Lung (tissue), 12 donors: ENCODE measurements around the gene DYRK1A. TPM values are rescaled to one million over a fixed set of nuclear protein-coding genes. Genes with fewer than 3 reads are reported as not detected.

Experiments used
- ATAC-seq: fragments of 200-7000 bp; cut with Tn5 transposase; one replicate; pipeline ENCODE4 v1.9.1; 2020; ENCODE audit warnings: moderate number of reproducible peaks; ENCODE audit not compliant: insufficient read depth, low FRiP score
- DNase-seq, 3 donors: peaks; one replicate each; pipeline ENCODE4 v3.0.0-alpha.2; 2013 to 2017
- H3K27ac ChIP-seq, 2 donors: one replicate each; pipeline ENCODE4 v1.5.1; 2013; ENCODE audit warnings: mild to moderate bottlenecking in 2 of 2, moderate library complexity in 2 of 2, control low read depth in 1 of 2, inconsistent platforms in 1 of 2, low read depth in 1 of 2, low read length in 1 of 2
- H3K27me3 ChIP-seq, 3 donors: one replicate each; pipeline ENCODE4 v1.5.1; 2013; ENCODE audit warnings: low read length in 2 of 3; ENCODE audit not compliant: control insufficient read depth in 3 of 3, insufficient read depth in 3 of 3
- H3K36me3 ChIP-seq, 4 donors: one replicate each; pipeline ENCODE4 v1.5.1; 2013; ENCODE audit warnings: low read length in 4 of 4, mild to moderate bottlenecking in 1 of 4, moderate library complexity in 1 of 4; ENCODE audit not compliant: control insufficient read depth in 4 of 4, insufficient read depth in 4 of 4
- H3K4me1 ChIP-seq, 5 donors: one replicate each; pipeline ENCODE4 v1.5.1; 2013; ENCODE audit warnings: low read length in 5 of 5, mild to moderate bottlenecking in 2 of 5, moderate library complexity in 1 of 5; ENCODE audit not compliant: control insufficient read depth in 5 of 5, insufficient read depth in 5 of 5
- H3K4me3 ChIP-seq: one replicate; pipeline ENCODE4 v1.5.1; 2013; ENCODE audit warnings: mild to moderate bottlenecking, control low read depth, moderate library complexity
- H3K9ac ChIP-seq, 2 donors: one replicate each; pipeline ENCODE4 v1.5.1; 2013; ENCODE audit warnings: low read length in 2 of 2, control low read depth in 1 of 2; ENCODE audit not compliant: insufficient read depth in 1 of 2
- H3K9me3 ChIP-seq, 4 donors: one replicate each; pipeline ENCODE4 v1.5.1; 2013; ENCODE audit warnings: low read length in 3 of 4, mild to moderate bottlenecking in 1 of 4, moderate library complexity in 1 of 4; ENCODE audit not compliant: control insufficient read depth in 4 of 4, insufficient read depth in 3 of 4
- WGBS, 2 donors: extraction: QIAGEN DNeasy Blood & Tissue Kit; methylation state at CpG; one replicate each; pipeline ENCODE4 v1.1.7; 2013; 5-methylcytosine and 5-hydroxymethylcytosine counted together
- polyA plus RNA-seq, 2 donors: library from polyadenylated mRNA; stranded (reverse); fragments of 200-250 nt; gene quantifications; one replicate each; pipeline ENCODE4 v1.2.1, GENCODE V29; 2013
- total RNA-seq, 2 donors: library from RNA; depleted of rRNA in 1 of 2; stranded (reverse); fragments of >200 nt in 1 of 2; gene quantifications; one replicate each; pipeline ENCODE4 v1.2.1, GENCODE V29; 2014 to 2021
- TF ChIP-seq, protein P1 (sequence below): IDR thresholded peaks from 2 replicates; pipeline ENCODE4 v1.5.1; 2012; ENCODE audit warnings: mild to moderate bottlenecking; ENCODE audit errors: control extremely low read depth, extremely low read depth
- donor health status: control.
- donor health status: control.
- donor health status: Bipolar disorder and iron deficiency.
- donor health status: healthy.
- donor health status: DM: yes; HTN: yes; CAD: no.

Gene DYRK1A
- total and polyA plus RNA-seq, 4 donors = 22.1 to 149 (median 43.3) TPM

DNA sequence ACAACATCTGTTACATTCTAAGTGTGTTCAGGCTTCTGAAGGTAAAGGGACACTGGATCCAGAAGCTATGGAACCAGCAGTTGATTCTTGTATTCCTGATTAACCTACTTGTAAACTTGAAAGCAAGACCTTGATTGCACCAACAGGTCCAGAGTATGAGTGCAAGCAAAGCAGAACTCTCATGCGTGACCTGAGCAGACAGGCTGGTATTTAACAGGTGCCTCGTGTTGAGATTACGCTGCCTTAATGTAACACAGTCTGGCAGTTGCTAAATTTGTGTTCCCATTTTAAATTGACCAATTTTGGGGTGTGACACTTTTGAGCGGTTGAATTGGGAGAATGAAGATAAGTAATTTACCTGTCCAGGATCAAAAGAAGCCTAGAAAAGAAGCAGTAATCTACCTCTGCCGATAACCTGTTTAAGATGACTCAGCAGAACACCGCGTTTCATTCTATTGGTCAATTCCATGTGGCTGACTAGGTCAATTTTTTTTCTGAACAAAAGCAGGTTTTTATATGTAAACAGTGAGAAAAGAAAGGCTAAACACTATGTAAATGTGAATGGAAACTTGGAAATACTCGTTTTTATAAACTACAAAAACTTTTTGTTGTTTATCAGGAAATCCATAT, 147.6 kb downstream of the DYRK1A start:
- Histone ChIP-seq H3K4me3 (no peak overlapping the region), H3K9me3 (no peaks in the 10 kb centered on the region), H3K27me3 (no peaks in the 10 kb centered on the region), H3K4me1 (peaks cover 0 to 4% (median 0%) of the 10 kb centered on the region in 5 donors), H3K9ac (no peak overlapping the region), H3K36me3 (peaks cover 17 to 38% (median 24%) of the 10 kb centered on the region in 4 donors), H3K27ac (no peak overlapping the region)
- ATAC-seq (no peak), DNase-seq (no peak)
- 63 to 81% methylated on average over 8 of the region's 8 CpGs for WGBS, 2 donors
- TF ChIP-seq, protein P1, sequence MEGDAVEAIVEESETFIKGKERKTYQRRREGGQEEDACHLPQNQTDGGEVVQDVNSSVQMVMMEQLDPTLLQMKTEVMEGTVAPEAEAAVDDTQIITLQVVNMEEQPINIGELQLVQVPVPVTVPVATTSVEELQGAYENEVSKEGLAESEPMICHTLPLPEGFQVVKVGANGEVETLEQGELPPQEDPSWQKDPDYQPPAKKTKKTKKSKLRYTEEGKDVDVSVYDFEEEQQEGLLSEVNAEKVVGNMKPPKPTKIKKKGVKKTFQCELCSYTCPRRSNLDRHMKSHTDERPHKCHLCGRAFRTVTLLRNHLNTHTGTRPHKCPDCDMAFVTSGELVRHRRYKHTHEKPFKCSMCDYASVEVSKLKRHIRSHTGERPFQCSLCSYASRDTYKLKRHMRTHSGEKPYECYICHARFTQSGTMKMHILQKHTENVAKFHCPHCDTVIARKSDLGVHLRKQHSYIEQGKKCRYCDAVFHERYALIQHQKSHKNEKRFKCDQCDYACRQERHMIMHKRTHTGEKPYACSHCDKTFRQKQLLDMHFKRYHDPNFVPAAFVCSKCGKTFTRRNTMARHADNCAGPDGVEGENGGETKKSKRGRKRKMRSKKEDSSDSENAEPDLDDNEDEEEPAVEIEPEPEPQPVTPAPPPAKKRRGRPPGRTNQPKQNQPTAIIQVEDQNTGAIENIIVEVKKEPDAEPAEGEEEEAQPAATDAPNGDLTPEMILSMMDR = no peak

DNA sequence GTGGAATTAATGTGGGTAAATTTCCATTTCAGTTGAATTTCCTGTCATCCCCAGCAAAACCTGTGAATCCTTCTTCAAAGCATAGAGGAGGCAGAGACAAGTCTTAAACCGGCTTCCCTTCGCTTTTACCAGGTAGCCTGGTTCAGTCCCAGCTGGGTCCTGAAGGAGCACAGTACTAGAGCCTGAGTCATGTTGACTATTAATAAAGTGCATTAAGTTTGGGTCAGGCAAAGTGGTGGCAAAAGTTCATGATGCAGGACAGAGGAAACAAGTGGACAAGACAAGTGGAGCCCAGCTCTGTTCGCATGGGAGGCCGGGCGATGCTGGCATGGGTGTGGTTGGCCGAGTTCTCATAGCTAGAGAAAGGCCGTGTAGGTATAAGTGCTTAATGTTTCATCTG, 150.4 kb downstream of the DYRK1A start:
- WGBS, 2 donors = 97 to 98% methylated on average over 7 of the region's 7 CpGs
- H3K4me1 ChIP-seq = peaks cover 0 to 3% (median 0%) of the 10 kb centered on the region in 5 donors
- no peak for DNase-seq
- H3K4me3 ChIP-seq = no peak overlapping the region
- no peak for ATAC-seq
- H3K27ac ChIP-seq = no peak overlapping the region
- H3K9ac ChIP-seq = no peak overlapping the region
- TF ChIP-seq, protein P1 = no peak
- H3K9me3 ChIP-seq = no peaks in the 10 kb centered on the region
- H3K36me3 ChIP-seq = peaks cover 9 to 21% (median 12%) of the 10 kb centered on the region in 4 donors
- no peaks in the 10 kb centered on the region for H3K27me3 ChIP-seq

DNA sequence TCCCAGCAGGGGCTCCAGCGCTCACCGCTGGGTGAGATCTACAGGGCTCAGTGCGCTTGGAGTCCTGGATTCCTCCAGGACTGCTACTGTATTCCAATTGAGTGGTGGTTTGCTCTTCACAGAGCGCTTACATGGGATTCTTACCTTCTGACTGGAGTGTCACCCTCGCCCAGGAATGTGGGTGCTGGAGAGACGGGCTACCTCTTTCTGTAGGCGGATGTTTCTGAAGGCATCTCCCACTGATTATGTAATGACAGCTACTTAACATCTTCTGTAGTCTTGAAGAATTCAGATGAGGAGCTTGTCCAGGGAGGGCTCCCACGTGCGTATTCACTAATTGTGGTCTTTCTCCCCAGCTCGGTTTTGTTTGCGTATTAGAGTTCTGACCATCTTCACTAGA, 154.2 kb downstream of the DYRK1A start:
- ATAC-seq = no peak
- DNase-seq = no peak
- Histone ChIP-seq H3K9ac (no peak overlapping the region), H3K4me1 (no peaks in the 10 kb centered on the region), H3K27me3 (no peaks in the 10 kb centered on the region), H3K4me3 (no peak overlapping the region), H3K27ac (no peak overlapping the region), H3K36me3 (peaks cover 0 to 5% (median 2%) of the 10 kb centered on the region in 4 donors), H3K9me3 (no peaks in the 10 kb centered on the region)
- TF ChIP-seq, protein P1 = no peak
- 93 to 94% methylated on average over 11 of the region's 11 CpGs for WGBS, 2 donors

DNA sequence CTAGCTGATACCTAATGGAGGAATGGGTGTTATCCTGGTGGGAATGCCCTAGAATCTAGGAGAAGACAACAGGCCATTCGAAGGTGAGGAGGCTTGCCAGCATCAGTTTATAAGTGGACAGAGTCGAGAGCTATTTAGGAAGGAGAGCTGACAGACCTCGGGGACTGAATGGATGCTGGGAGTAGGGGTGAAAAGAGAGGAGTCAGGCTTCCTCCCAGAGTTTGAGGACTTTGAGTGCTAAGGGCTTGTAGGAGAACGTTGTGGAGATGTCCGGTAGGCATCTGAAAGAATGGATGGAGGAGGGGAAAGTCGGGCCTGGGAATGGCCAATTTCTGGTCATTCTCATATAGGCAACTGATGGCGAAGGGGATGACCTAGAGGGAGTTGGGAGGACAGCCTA, 155.1 kb downstream of the DYRK1A start:
- Histone ChIP-seq H3K9me3 (no peaks in the 10 kb centered on the region), H3K27ac (no peak overlapping the region), H3K27me3 (no peaks in the 10 kb centered on the region), H3K4me1 (no peaks in the 10 kb centered on the region), H3K36me3 (peaks cover 0 to 3% (median 0%) of the 10 kb centered on the region in 4 donors), H3K9ac (no peak overlapping the region), H3K4me3 (no peak overlapping the region)
- ATAC-seq (no peak), DNase-seq (no peak)
- 83 to 87% methylated on average over 7 of the region's 7 CpGs for WGBS, 2 donors
- TF ChIP-seq, protein P1 = no peak
